Vagina (tissue), 2 donors: ENCODE results near the gene HADHA.

Experiments
- CTCF ChIP-seq, 3 experiments: fragments of 450-650 bp in 2 of 3; fragments of 200-600 bp in 1 of 3; sonication (generic) in 1 of 3; IDR thresholded peaks; one replicate each; pipeline ENCODE4 v1.5.1; 2017 to 2019; ENCODE audit warnings: antibody characterized with exemption in 3 of 3, mild to moderate bottlenecking in 2 of 3, moderate library complexity in 2 of 3
- POLR2A ChIP-seq, 2 donors: fragments of 450-650 bp; IDR thresholded peaks; one replicate each; pipeline ENCODE4 v1.6.1; 2017; ENCODE audit warnings: antibody characterized with exemption in 2 of 2, mild to moderate bottlenecking in 2 of 2, moderate library complexity in 2 of 2
- POLR2AphosphoS5 ChIP-seq, 2 donors: sonication (generic); formaldehyde crosslinking; IDR thresholded peaks; one replicate each; pipeline ENCODE4 v1.9.0; 2017; ENCODE audit warnings: antibody characterized with exemption in 2 of 2, mild to moderate bottlenecking in 2 of 2, low read depth in 1 of 2; ENCODE audit not compliant: insufficient read depth in 1 of 2

- TF ChIP-seq POLR2A (IDR thresholded peaks at IDR 0.05) (no peak), CTCF (IDR thresholded peaks at IDR 0.05) (no peak), POLR2AphosphoS5 (IDR thresholded peaks at IDR 0.05; ENCODE audit: insufficient read depth in 1 of 2, low read depth in 1 of 2) (no peak)
Observed at GRCh38 chr2:26144031-26144430, 100.4 kb downstream of the HADHA start.
